ENCODE data around the gene HFE. TPM values are rescaled to one million over a fixed set of nuclear protein-coding genes. Genes with fewer than 3 reads are reported as not detected.

HFE gene, protein sequence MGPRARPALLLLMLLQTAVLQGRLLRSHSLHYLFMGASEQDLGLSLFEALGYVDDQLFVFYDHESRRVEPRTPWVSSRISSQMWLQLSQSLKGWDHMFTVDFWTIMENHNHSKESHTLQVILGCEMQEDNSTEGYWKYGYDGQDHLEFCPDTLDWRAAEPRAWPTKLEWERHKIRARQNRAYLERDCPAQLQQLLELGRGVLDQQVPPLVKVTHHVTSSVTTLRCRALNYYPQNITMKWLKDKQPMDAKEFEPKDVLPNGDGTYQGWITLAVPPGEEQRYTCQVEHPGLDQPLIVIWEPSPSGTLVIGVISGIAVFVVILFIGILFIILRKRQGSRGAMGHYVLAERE
- total RNA-seq (2021), result 7.8 and 11.5 TPM in 2 replicates
- percentile 58 among the genes with signal in this experiment for Bru-seq, nascent RNA
- BruChase-seq, experiment 1, labeled RNA remaining after a 2-hour chase, result percentile 63 among the genes with signal in this experiment
- BruChase-seq, experiment 2, labeled RNA remaining after a 6-hour chase, result percentile 67 among the genes with signal in this experiment
- long read RNA-seq, full-length matches to known transcripts, result 2 of 2 reads
- long read RNA-seq, partial matches to known transcripts, result 0 of 2 reads
- long read RNA-seq, other reads (novel, unspliced or antisense), result 0 of 2 reads

DNA sequence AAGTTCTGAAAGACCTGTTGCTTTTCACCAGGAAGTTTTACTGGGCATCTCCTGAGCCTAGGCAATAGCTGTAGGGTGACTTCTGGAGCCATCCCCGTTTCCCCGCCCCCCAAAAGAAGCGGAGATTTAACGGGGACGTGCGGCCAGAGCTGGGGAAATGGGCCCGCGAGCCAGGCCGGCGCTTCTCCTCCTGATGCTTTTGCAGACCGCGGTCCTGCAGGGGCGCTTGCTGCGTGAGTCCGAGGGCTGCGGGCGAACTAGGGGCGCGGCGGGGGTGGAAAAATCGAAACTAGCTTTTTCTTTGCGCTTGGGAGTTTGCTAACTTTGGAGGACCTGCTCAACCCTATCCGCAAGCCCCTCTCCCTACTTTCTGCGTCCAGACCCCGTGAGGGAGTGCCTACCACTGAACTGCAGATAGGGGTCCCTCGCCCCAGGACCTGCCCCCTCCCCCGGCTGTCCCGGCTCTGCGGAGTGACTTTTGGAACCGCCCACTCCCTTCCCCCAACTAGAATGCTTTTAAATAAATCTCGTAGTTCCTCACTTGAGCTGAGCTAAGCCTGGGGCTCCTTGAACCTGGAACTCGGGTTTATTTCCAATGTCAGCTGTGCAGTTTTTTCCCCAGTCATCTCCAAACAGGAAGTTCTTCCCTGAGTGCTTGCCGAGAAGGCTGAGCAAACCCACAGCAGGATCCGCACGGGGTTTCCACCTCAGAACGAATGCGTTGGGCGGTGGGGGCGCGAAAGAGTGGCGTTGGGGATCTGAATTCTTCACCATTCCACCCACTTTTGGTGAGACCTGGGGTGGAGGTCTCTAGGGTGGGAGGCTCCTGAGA lies at the start of gene HFE:
Gene HFE, plus strand, starts transcription at position 146 of the 832 bp plus-strand sequence. Its CDS starts 12 bp downstream, at position 158.
- ChIA-PET CTCF (no interaction called here), POLR2A (ENCODE audit: low non-redundant PET) (interaction anchor here (0.6 kb wide), 1 partner anchor 12 kb away, joined by 5 read pairs; no protein-coding TSS in a partner anchor)
- Histone ChIP-seq H3K27ac (ENCODE audit: low read depth, low read length, poor library complexity, severe bottlenecking) (peak within 1 kb of the TSS; percentile 82), H3K36me3 (ENCODE audit: insufficient read depth, low read length, poor library complexity, severe bottlenecking) (no peaks in the 10 kb centered on the region), H3K4me3 (ENCODE audit: low read depth, low read length, poor library complexity, severe bottlenecking) (peak within 1 kb of the TSS; percentile 60), H3K27me3 (replicated peaks; ENCODE audit: insufficient read depth, low read depth, low read length, poor library complexity) (no peaks in the 10 kb centered on the region), H3K9me3 (ENCODE audit: low read depth, low read length, poor library complexity, severe bottlenecking) (no peaks in the 10 kb centered on the region), H3K4me1 (ENCODE audit: insufficient read depth, low read length, poor library complexity, severe bottlenecking) (peaks cover 11% of the 10 kb centered on the region)
- TF ChIP-seq EZH2 (IDR thresholded peaks at IDR 0.05; ENCODE audit: borderline replicate concordance, low read depth, low read length, poor library complexity, severe bottlenecking), result no peak
- TF ChIP-seq CTCF (conservative IDR thresholded peaks at IDR 0.05; ENCODE audit: low read depth, low read length), result 0 out of 2 replicates have a peak, but pooled peaks have one; percentile 11
- intact Hi-C loops (cut with micrococcal nuclease; ENCODE audit: unreplicated experiment), result no loop called here
- peak; percentile 71 for DNase-seq (ENCODE audit: low spot score)
- no TSS peak for BruUV-seq (replicated peaks)

DNA sequence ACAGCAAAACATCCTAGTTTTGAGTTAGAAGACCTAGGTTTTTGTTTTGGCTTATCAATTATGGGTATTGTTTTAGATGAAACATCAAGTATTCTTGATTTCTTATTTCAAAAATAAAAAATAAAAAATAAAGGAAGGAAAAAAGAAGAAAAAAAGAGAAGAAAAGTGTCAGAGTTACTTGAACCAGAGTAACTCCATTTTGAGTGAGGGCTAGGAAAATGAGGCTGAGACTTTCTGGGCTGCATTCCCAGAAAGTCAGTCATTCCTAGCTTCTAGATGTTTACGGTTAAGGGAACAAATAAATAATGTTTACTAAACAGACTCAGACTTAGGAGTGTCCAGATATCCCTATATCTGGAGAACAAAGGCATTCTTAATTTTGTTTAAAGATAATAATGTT lies 45.3 kb upstream of the HFE start:
- DNase-seq (ENCODE audit: low spot score), result no peak
- Histone ChIP-seq H3K27me3 (replicated peaks; ENCODE audit: insufficient read depth, low read depth, low read length, poor library complexity) (no peaks in the 10 kb centered on the region), H3K9me3 (ENCODE audit: low read depth, low read length, poor library complexity, severe bottlenecking) (no peaks in the 10 kb centered on the region), H3K27ac (ENCODE audit: low read depth, low read length, poor library complexity, severe bottlenecking) (peak overlapping the region; percentile 59), H3K36me3 (ENCODE audit: insufficient read depth, low read length, poor library complexity, severe bottlenecking) (no peaks in the 10 kb centered on the region), H3K4me1 (ENCODE audit: insufficient read depth, low read length, poor library complexity, severe bottlenecking) (peaks cover 7% of the 10 kb centered on the region), H3K4me3 (ENCODE audit: low read depth, low read length, poor library complexity, severe bottlenecking) (no peak overlapping the region)
- CTCF ChIA-PET, result no interaction called here
- POLR2A ChIA-PET (ENCODE audit: low non-redundant PET), result no interaction called here
- no TSS peak for BruUV-seq (replicated peaks)
- intact Hi-C loops (cut with micrococcal nuclease; ENCODE audit: unreplicated experiment), result loop anchor here (10.0 kb wide), 1 partner anchor 1773 kb away; a partner anchor contains a TSS
- TF ChIP-seq CTCF (conservative IDR thresholded peaks at IDR 0.05; ENCODE audit: low read depth, low read length) (no peak), EZH2 (IDR thresholded peaks at IDR 0.05; ENCODE audit: borderline replicate concordance, low read depth, low read length, poor library complexity, severe bottlenecking) (no peak)

Data from A673 (cell line).